Coronary artery (tissue), 2 donors: ENCODE measurements around the gene PSMA3.
A peak's percentile ranks its signal among the peaks of the same experiment; 100 is the strongest.

Source experiments
- DNase-seq: peaks from one replicate; pipeline ENCODE4 v3.0.0-alpha.2; 2017; ENCODE audit warnings: low spot score
- H3K27ac ChIP-seq, 2 donors: fragments of 200-600 bp; sonication (generic); one replicate each; pipeline ENCODE4 v1.5.1; 2016 to 2019
- H3K4me3 ChIP-seq: fragments of 200-600 bp; sonication (generic); 2 replicates; pipeline ENCODE4 v1.5.1; 2016; ENCODE audit warnings: mild to moderate bottlenecking, moderate library complexity
- TF ChIP-seq, protein P1 (sequence below): fragments of 200-600 bp; sonication (generic); IDR thresholded peaks from one replicate; pipeline ENCODE4 v1.5.1; 2019; ENCODE audit warnings: antibody characterized with exemption

Gene PSMA3

DNA sequence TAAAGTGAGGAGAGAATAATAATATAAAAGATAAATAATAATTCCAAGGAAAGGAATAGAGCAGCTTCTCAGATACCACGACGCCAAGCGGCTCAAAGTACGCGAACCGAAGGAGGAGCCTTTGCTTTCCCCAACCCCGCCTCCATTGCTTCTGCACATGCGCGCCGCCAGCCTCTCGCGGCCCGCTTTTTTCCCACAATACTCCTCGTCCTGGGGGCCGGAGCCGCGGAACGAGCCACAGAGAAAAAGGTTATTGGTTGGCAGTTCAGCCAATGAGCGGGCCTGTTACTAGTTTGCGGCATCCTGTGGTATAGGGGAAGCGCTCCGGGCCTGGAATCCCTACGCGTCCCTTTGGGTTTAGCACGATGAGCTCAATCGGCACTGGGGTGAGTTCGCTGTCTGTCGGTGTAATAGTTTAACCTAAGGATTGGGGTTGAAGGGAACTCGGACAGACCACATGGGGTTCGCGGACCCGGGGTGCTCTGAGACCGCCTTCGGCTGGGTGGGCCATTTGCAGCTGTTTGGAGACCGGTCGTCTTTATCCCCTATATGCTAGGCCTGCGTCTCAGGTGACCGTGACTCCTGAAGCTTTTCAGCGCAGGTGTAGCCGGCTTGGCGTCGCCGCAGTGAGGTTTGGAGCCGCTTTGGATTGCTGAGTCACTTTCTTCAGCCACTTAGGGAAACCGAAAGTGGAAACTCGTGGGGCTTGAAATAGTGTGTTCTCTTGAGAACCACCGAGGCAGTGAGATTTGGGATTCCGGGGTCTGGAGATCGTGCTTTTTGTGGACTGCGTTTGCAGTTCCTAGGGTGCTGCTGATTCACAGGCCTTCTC, at the start of gene PSMA3:
TSS of gene PSMA3 (plus strand) at position 288 of the 832 bp plus-strand sequence. CDS start at position 366, 78 bp downstream.
- TF ChIP-seq, protein P1, sequence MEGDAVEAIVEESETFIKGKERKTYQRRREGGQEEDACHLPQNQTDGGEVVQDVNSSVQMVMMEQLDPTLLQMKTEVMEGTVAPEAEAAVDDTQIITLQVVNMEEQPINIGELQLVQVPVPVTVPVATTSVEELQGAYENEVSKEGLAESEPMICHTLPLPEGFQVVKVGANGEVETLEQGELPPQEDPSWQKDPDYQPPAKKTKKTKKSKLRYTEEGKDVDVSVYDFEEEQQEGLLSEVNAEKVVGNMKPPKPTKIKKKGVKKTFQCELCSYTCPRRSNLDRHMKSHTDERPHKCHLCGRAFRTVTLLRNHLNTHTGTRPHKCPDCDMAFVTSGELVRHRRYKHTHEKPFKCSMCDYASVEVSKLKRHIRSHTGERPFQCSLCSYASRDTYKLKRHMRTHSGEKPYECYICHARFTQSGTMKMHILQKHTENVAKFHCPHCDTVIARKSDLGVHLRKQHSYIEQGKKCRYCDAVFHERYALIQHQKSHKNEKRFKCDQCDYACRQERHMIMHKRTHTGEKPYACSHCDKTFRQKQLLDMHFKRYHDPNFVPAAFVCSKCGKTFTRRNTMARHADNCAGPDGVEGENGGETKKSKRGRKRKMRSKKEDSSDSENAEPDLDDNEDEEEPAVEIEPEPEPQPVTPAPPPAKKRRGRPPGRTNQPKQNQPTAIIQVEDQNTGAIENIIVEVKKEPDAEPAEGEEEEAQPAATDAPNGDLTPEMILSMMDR = no peak
- peak; percentile 98 for DNase-seq
- Histone ChIP-seq H3K4me3 (peak within 1 kb of the TSS; percentile 78), H3K27ac (peak within 1 kb of the TSS; percentile 93 to 94)

DNA sequence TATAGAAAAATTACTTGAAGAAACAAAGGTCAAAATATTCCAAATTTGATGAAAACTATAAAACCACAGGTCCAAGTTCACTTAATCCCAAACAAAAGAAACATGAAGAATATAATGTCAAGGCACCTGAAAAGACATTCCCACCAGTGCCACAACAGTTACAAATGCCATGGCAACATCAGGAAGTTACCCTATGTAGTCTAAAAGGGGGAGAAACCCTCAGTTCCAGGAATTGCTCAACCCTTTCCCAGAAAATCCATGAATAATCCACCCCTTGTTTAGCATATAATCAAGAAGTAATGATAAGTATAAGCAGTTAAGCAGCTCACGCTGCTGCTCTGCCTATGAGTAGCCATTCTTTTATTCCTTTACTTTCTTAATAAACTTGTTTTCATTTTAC, 48.4 kb upstream of the PSMA3 start:
- TF ChIP-seq, protein P1 = no peak
- H3K27ac ChIP-seq = no peak overlapping the region
- DNase-seq = no peak
- no peak overlapping the region for H3K4me3 ChIP-seq

DNA sequence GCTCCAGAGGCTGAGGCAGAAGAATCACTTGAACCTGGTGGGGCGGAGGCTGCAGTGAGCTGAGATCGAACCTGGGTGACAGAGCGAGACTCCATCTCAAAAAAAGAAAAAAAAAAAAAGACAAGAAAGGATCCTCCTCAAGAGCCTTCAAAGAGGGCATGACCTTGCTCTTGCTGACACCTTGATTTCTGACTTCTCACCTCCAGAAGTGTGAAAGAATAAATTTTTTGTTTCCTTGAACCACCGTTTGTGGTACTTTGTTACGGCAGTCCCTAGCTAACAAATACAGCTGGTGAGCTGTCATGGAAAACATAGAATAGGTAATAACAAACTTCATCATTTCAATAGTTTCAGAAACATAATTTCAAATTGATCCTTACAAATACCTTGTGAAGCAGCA, 46.6 kb upstream of the PSMA3 start:
- Histone ChIP-seq H3K27ac (no peak overlapping the region), H3K4me3 (no peak overlapping the region)
- TF ChIP-seq, protein P1 = no peak
- no peak for DNase-seq

DNA sequence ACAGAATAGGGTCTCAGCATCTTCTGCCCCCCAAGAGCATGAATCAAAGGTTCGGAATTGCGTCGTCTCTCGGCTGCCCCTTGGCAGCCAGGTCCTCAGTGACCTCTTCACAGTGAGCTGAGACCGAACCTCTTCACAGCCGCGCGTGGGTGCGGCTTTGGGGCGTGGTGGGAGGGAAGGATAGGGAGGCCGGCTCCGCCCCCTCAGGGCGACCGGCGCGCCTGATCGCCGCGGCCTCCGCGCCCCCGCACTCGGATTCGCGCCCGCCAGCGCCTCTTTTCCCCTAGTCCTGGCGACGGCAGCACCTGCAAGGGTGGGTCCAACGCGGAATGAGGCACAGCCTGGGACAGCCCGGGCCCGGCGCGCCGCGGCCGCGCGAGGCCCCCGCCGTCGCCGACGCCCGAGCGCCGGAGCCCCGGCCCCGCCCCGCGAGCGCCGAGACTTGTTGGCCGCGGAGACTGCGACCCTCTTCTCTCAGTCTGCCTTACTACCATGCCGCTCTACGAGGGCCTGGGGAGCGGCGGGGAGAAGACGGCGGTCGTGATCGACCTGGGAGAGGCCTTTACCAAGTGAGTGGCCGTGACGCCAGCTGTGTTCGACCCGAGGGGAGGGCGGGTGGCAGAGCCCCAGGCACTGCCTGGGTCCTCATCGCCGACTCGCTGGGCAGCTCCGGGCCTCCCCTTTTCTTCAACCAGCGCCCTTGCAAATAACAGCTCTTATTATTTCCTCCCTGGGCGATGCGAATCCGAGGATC, 44.7 kb upstream of the PSMA3 start, which contains the start of gene ACTR10:
TSS of gene ACTR10 (plus strand) at position 424 of the 754 bp plus-strand sequence. CDS start at position 493, 69 bp downstream.
- H3K4me3 ChIP-seq = peak within 1 kb of the TSS; percentile 90
- peak within 1 kb of the TSS; percentile 95 to 98 for H3K27ac ChIP-seq
- peak; percentile 88 for DNase-seq
- TF ChIP-seq, protein P1 = no peak

DNA sequence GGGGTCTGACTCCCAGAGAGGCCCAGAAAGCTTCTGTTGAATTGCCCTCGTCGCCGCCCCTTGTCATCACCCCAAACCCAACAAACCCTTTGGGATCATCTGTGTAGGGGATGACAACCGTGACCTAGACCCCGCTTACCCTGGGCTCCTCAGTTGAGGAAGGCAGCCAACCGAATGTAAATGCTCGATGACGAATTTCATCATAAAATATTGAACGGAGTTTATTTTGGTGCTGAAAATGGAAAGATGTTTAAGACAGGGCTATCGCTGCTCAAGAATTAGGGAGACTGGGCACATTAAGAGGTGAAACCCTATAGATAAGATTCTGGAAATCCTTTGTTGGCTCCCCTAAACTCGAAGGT, 44.2 kb upstream of the PSMA3 start:
- DNase-seq = no peak
- peak overlapping the region; percentile 95 to 98 for H3K27ac ChIP-seq
- peak overlapping the region; percentile 90 for H3K4me3 ChIP-seq
- TF ChIP-seq, protein P1 = no peak

DNA sequence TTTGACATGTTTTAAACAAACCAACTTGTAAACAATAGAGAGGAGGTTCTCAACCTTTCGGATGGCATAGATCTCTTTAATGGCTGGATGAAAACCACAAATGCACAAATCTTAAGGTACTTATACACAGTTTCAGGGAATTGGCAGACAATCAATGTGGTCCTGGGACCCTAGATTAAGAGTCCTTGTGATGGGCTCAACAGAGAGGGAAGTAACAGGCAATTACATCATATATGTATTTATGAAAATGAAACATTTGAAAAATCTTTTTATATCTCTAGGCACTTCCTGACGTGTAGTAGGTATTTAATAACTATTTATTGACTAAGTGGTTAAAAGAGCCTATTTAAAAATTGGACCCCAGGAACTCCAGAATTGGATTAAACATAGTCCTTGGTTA, 43.8 kb upstream of the PSMA3 start:
- TF ChIP-seq, protein P1 = no peak
- Histone ChIP-seq H3K27ac (peak overlapping the region; percentile 95 to 98), H3K4me3 (peak overlapping the region; percentile 90)
- no peak for DNase-seq
